ENCODE measurements around the gene BABAM2. TPM values are rescaled to one million over a fixed set of nuclear protein-coding genes. Genes with fewer than 3 reads are reported as not detected.

BABAM2 gene
- total and polyA plus RNA-seq, 9 of the 15 experiments (the other 6 are each of a cell fraction or from before 2014, with no cell fraction given), result 10.9 to 37.4 (median 25.6) TPM

- no peak for TF ChIP-seq EZH2 (IDR thresholded peaks at IDR 0.05; ENCODE audit: borderline replicate concordance, low read depth, low read length)
- TF ChIP-seq U2AF1 (optimal IDR thresholded peaks at IDR 0.05; ENCODE audit: low read depth, low read length), result no peak
- TF ChIP-seq COPS2 (conservative IDR thresholded peaks at IDR 0.05), result no peak
- no peak for TF ChIP-seq KDM1A (IDR thresholded peaks at IDR 0.05)
- no peak for TF ChIP-seq ZBTB17 (CRISPR knock-in tag; IDR thresholded peaks at IDR 0.05)
- no peak for TF ChIP-seq AFF1 (IDR thresholded peaks at IDR 0.05; ENCODE audit: low read depth in 1 of 2, partially characterized antibody in 2 of 2)
- TF ChIP-seq MEIS2 (IDR thresholded peaks at IDR 0.05; ENCODE audit: partially characterized antibody), result no peak
- ATAC-seq (no peak), DNase-seq (ENCODE audit: extremely low read depth in 1 of 4, low spot score in 3 of 4) (no peak), FAIRE-seq (no peak)
- Histone ChIP-seq H3K36me3 (ENCODE audit: control insufficient read depth, insufficient read depth, low read length) (no peaks in the 10 kb centered on the region), H3K9me3 (replicated peaks; ENCODE audit: control insufficient read depth, insufficient read depth, low read depth, low read length) (no peaks in the 10 kb centered on the region), H3K27me3 (ENCODE audit: control insufficient read depth in 2 of 2, insufficient read depth in 2 of 2, low read length in 2 of 2) (no peaks in the 10 kb centered on the region), H3K4me2 (ENCODE audit: insufficient read depth, low read length) (no peak overlapping the region), H3K4me1 (replicated peaks in 1 of 2; ENCODE audit: control insufficient read depth in 2 of 2, insufficient read depth in 2 of 2, low read length in 2 of 2) (no peaks in the 10 kb centered on the region), H2AFZ (ENCODE audit: low read depth, low read length) (no peak overlapping the region), H3K4me3 (no peak overlapping the region), H3K9me1 (ENCODE audit: control insufficient read depth, insufficient read depth, low read length) (no peaks in the 10 kb centered on the region), H3K9ac (ENCODE audit: insufficient read depth in 1 of 2, low read depth in 2 of 2, low read length in 2 of 2) (no peak overlapping the region), H3K27ac (ENCODE audit: extremely low read depth, low read depth, low read length) (no peak overlapping the region), H4K20me1 (replicated peaks; ENCODE audit: control insufficient read depth, insufficient read depth, low read length) (no peaks in the 10 kb centered on the region), H3K79me2 (ENCODE audit: control insufficient read depth, insufficient read depth, low read length) (no peaks in the 10 kb centered on the region)
- no TSS peak for BruUV-seq (replicated peaks)
- WGBS (ENCODE audit: insufficient coverage, low coverage, missing lambda C conversion rate), result 7% methylated on average over 3 of the region's 3 CpGs
- ChIA-PET POLR2A (no interaction called here), CTCF (ENCODE audit: low intra/inter-chr PET ratio) (no interaction called here)
- in situ Hi-C loops (cut with MboI), result no loop called here
- intact Hi-C loops (cut with micrococcal nuclease), result no loop called here
Measured at GRCh38 chr2:28227498-28227897, 337.0 kb downstream of the BABAM2 start.
